NCI-H524 treated with DMSO at 0.1 percent for 48 hours (cell line): ENCODE measurements around the gene MAGI2.

Source experiments
- DNase-seq: peaks from one replicate; lab custom pipeline; 2025; lab: John Stamatoyannopoulos, UW

The MAGI2 gene

DNA sequence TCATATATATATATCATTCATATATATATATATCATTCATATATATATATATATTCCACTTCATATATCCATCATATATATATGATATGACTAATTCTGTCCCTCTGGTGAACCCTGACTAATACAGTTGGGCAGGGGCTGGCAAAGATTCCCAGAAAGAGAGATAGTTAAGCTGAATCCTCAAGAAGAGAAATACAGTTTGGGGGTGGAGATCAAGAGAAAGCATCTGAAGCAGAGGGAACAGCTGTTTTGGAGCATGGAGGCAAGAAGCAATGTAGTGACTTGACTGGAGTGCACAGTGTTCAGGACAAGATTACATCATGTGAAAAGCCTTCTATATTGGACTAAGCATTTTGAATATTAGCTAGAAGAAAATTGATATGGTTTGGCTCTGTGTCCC is 540.7 kb downstream of the MAGI2 start:
- no peak for DNase-seq

DNA sequence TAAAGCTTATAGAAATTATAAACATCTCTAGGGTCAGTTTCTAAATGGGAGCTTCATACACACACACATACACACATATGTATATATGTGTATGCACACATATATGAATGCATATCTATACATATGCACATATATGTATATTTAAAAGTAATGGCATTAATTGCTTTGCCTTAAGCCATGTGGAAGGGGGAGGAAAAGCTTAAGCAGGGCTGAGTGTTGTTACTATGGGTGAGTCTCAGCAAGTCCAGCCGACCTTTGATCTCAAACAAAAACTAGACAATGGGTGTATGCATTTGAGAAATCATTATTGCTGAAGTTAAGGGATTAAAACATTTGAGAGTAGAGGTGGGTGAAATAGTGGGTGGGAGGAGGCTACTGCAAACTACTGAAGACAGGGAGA is 546.7 kb downstream of the MAGI2 start:
- no peak for DNase-seq

DNA sequence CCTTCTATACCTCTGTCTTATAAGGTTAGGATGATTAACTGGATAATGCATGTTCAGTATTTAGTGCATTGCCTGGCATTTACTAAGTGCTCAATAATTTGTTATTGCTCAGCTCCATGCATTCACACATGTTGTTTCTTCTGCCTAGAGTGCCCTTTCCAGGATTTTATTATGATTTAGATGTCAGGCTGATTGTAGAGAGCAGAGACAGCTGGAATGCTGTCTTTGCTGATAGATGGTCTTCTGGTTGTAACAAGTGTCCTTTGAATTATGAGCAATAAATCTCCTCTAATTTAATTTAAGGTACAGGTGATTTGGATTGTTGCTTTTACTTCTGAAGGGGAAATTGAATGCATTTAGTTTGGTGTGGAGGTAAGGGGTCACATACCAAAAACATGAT is 548.0 kb downstream of the MAGI2 start:
- DNase-seq: no peak

DNA sequence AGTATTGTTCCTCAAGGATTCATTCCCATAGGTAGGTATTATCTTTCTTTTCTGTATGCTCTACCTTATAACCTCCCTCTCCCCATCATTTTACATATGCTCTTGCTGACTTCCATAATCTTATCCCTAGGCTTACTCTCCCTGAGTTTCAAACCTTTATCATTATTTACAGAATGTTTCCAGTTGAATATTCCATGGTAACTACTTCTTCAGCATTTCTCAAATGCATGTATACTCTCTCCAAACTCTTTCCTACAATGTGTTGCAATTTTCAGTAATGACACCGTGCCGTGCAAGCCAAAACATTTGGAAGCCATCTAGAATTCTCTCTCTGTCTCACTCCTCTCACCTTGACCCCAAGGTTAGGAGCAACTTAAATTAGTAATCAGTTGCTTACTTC is 548.5 kb downstream of the MAGI2 start:
- DNase-seq: no peak

DNA sequence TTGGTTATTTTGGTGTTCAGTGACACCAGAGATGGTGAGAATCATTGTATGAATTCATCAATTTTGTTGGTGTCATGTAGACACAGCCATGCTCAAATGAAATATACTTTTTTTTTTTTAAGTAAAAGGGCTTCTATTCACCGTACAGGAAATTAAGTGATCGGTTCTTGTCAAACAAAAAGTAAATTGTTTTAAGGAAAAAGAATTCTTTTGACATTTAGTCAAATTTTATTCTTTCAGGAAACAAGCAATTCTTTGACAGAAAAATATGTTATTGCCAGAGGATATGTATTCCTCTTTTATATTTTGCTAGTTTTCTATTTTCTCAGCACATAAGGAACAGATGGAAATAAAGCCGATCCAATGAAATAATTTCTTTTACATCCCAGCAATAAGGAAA is 551.9 kb downstream of the MAGI2 start:
- DNase-seq: no peak

DNA sequence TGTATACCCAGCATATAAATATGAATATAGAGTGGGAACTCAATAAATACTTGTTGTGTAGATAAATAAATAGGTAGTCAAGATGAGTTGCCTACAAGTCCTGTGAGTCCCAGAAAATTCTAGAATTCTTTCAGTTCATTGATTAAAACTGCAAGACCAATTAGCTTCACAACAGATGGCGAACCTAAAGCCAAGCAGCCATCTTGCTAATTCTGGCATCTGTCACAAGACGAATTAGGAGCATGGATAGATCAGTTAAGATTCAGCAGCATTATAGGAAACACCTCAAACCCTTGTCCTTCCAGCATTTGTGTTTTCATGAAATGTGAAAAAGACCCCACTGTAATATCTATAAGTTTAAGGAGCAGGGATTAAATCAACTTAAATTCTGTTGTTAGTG is 552.7 kb downstream of the MAGI2 start:
- peak; percentile 55 for DNase-seq

DNA sequence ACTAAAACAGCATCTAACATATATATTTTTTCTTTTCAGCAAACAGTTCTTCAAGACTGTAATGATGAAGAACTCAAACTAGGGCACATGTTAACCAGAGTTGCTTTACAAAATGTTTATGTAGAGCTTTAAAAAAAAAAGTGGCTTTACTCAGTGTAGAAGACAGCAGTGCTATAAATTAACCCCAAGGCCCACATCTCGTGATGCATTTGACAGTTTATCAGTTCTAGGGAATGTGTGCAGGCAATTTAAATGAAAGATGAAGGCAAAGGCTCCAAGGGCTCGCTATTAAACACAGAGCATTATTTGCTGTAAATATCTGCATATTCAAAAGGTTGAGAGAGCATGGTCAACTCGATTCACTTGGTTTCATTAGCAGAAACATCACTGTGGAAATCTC is 558.1 kb downstream of the MAGI2 start:
- DNase-seq: no peak

DNA sequence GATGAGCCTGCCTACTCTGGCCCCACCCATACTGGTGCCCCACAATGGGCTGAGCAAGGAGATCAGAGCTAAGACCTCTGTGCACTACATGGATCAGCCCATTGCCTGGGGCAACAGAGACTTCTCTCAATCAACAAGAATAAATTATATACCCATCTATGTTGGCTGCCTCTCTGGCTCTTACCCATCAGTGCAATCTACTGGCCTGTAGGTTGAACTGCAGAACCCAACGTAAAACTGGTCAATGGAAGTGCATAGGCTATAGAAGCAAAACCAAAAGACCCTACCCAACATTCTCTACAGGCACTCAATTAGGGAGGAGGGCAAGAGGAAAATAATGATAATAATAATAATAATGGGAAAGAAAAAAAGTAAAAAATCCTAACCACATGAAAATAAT is 574.3 kb downstream of the MAGI2 start:
- no peak for DNase-seq

DNA sequence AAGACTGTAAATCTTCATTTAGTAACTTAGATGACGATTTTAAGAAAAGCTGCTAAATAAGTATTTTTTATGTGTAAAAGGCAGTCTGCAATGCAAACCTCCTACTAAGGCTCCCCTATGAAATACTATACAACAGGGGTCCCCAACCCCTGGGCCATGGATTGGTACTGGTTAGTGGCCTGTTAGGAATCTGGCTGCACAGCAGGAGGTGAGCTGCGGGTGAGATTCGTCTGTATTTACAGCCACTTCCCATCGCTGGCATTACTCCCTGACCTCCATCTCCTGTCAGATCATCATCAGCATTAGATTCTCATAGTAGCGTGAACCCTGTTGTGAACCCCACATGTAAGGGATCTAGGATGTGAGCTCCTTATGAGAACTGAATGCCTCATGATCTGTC is 580.4 kb downstream of the MAGI2 start:
- DNase-seq: no peak

DNA sequence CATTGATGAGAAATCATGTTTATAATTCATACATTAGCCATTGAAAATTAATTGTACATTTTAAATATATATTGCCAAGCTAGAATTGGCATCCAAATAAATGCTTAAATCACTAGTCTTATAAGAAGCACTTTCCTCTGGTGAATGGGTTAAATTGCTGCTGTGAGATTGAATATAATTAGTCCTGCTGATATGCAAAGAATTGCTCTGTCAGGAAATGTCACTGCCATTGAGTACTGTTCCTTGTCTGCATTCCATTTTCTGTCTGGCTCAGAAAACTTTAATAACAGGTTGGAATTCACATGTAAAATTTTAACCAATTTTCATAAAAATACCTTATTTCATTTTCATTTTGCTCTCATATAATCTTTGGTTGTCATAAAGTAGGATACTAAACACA is 589.1 kb downstream of the MAGI2 start:
- no peak for DNase-seq

DNA sequence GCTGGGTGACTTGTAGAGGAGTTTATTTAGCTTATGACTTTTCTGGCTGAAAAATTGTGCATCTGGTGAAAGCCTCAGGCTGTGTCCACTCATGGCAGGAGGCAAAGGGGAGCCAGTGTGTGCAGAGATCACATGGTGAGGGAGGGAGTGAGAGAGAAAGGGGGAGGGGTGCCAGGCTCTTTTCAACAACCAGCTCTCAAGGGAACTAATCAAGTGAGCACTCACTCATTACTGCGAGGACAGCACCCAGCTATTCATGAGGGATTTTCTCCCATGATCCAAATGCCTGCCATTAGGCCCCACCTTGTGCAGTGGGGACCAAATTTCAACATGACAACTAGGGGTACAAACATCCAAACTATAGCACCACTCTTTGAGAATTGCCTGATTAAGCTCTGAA is 590.2 kb downstream of the MAGI2 start:
- no peak for DNase-seq

DNA sequence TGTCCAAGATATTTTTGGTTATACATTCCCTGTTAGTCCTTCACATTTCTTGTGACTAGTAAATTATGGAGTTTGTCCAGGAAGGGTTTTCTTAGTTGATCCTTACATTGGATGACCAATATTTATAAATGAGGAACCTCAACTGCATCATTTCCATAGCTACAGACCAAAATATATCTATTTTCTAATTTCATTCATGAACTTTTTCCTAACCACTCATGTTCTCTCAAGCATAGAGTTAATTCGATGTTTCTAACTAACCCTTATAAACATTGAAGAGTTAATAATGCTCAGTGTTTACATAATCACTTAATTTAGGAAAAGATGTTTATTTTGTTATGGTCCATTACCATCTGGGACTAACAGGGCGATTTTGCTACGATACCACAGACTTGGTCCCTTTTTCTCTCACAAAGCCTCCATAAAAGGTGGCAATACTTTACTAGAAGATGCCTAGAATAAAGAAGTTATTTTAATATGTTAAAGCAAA is 591.0 kb downstream of the MAGI2 start:
- DNase-seq: no peak

DNA sequence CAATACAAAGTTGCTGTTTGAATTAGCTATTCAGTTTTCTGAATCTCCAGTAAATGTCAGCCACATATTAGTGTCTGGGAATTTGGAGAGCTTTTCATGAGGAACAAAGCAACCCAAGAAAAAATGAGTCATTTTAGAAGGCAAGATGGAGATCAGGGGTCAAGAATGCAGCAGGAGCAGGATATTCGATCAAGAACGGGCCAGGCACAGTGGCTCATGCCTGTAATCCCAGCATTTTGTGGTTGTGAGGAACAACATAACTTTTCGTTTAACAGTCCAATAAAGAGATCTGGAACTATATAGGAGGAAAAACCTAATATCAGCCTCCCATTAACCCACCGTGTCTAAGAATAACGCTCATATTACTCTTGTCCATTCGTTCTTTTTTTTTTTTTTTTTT is 600.5 kb downstream of the MAGI2 start:
- no peak for DNase-seq

DNA sequence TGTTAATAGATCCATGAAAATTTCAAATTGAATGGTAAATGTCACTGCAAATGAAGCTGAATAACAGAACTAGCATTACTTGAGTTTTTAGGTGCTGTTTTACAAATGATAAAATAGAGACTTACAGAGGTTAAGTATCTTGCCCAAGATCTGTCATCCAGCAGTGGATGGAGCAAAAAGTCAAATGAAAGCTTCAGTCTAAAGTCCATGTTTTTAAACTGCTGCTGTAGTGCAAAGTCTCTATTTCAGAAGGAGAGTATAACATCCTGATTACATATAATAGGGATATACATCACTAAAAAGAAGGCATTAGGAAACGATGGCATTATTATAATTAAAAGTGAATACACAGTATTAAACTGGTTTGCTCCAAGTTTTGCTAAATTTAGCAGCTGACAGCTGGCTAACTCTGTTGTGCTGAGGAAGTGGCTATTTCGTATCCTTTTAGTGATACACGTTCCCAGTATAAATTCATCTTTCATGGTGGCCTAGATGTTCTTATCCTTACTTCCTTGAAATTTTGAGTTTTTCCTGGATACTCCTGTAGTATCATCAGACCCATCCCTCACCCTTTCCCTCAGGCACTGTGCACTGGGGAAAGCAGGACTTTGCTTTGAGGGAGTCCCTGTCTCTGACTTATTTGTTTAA is 603.2 kb downstream of the MAGI2 start:
- no peak for DNase-seq

DNA sequence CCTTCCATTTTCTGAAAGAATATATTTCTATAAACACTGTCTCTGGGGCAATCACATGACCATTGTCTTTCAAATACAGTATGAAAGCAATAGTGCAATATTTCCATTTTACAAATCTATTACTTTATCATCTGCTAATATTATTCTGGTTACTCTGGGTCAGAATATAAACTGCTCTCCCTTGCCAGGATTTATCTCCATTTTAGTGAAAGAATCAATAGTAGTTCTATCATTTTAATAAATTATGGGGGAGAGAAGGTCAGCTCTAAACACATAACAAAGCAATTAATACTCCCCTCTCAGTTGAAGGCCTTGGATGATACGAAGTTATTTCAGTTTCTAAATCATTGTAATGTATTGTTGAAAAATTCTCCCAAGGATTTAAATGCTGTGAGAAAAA is 608.3 kb downstream of the MAGI2 start:
- no peak for DNase-seq

DNA sequence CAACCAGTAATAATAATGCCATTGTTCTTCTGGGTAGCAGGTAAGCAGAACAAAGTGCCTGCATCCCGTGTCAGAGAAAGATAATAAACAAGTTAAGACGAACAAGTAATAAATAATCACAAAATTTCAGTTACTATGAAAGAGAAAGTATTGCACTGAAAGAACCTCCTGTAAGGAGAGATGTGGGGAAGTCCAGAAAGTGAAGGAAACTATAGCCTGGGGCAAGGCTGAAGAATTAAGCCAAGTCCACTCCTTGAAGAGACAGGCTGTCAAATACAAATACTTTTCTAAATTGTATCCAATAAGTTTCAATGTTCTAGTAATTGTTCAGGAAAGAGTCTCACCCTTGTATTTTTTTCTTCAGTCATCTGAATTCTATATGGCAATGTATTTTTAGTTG is 611.4 kb downstream of the MAGI2 start:
- DNase-seq: no peak

DNA sequence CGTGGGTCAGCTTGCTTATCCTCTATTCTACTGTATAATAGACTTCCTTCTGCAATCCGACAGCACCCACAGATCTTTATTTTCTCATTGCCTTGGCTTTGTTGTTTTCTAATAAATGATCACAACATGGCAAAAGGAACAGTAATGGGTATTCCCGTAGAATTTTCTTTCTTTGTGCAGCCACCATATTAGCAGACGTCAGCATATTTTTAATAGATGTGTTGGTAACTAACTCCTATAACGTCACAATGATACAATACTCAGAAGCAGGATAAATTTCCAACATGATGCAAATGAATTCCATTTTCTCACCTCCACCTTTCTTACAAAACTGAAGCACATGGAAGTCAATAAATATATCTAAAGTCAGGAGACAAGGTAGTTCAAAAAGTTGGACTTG is 617.6 kb downstream of the MAGI2 start:
- no peak for DNase-seq

DNA sequence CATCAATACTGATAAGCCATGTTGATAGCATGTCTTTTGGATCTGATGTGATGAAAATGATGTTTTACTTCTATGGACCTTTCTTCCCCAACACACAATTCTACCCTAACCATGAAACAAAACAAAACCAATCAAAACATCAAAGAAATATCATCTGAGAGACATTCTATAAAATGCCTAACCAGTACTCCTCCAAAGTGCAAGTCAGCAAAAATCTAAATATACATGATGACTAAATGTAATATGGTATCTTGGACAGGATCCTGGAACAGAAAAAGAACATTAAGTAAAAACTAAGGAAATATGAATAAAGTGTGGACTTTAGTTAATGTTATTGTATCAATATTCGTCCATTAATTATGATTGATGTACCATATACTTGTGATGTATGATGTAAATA is 625.1 kb downstream of the MAGI2 start:
- no peak for DNase-seq

DNA sequence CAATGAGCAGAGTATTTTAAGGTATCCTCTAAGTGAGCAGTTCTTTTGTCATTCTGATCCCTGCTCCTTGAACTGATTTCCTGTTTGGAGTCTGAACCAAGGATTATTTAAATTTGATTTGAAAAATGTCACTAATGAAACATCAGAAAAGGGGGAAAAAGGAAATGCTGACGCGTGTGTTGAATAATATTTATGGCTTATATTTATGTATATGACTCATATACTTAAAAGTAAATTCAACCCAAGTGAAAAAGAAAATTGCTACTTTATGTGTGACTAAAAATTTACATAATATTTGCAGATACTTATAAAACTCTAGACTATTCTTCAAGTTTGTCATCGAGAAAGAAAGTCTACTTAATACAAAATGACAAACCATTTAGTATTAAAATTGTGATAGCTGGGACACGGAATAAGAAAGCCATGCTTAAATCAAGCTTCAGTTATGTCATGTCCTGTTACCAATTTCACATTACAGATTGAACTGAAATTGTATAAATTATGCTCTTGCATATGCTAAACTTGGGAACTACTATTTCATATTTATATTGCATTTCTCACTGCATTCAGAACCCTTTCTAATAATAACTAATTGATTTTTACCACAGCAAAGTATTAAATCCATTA is 649.9 kb downstream of the MAGI2 start:
- DNase-seq: no peak

DNA sequence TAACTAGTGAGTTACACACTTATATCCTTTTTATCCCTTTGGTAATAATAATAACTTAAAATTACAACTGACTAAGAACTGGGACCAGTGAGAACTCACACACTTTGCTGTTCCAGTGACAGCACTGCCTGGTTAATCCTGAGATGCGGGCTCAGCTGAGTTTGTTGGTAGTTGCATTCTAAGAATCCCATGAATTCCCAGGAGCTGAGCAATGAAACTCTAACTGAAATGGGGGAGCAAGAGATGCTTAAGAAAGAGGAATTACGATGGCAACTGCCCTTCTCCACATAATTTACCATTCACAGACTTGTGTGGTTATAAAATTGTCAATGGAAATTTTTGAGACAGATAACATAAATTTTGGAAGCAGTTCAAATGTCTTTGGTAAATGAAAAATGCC is 659.4 kb downstream of the MAGI2 start:
- no peak for DNase-seq

DNA sequence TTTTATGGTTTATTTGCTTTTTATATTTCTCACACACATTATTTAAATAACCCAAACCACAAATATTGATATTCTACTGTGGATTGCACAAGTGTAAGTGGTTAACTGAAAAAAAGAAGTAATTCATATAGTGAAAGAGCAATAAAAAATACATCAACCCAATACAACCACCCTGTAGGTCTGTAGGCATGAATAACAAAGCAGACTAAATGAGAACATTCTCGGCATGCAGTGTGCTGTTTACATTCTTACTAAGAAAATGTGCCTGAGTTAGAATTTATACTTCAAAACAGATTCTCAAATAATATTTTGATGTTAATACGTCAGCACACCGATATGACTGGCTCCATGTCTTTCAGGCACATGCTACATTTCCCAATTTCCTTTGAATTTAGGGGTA is 660.8 kb downstream of the MAGI2 start:
- no peak for DNase-seq

DNA sequence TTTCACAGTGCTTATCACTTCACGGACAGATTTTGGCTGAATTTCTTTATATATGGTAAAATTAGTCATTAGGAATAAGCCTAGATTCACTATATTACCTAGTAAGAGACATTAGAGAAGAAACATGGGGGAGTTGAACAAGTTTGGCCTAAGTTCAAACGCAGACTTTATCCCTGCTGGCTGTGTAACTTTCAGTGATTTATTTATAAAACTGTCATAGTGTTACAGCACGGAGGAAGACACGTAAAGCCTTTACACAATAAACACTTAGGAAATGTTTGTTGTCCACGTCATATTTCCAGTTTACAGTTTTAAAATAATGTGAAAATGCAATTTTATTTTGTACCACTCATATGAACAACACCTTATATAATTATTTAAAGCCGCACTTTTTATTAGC is 661.5 kb downstream of the MAGI2 start:
- DNase-seq: no peak

DNA sequence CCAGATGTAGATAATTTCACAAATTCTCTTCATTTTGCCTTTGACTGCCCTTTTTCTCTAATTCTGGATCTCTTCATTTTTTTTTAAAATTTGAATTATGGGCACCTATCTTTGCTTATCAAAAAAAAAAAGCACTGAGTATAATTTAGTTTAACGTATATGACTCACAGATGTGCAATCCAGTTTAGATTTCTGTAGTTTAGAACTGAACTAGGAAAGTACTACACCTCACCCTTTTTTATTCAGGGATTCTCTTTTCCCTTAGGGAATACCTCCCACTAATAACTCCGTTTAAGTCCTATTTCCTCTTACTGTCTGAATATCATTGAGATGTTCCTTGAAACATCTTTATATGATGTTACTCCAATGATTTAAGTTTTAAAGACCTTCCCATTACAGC is 665.0 kb downstream of the MAGI2 start:
- no peak for DNase-seq

DNA sequence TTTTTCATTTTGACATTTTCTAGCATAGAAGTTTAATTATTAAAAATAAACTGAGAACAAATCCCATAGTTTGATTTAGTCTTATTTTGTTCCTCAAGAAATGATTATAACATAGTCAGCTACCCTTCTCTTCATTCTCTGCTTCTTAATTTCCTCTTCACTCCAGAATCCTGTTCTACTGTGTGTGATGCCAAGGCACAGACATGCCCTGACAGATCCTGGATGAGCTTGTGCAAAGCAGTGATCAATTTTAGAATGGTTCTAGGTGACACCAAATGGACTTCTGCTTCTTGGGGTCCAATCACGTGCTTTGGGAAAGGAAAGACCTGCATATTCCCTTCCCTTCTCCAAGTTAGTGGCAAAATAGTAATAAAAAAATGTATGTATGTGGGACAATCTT is 665.6 kb downstream of the MAGI2 start:
- no peak for DNase-seq
